Measurements from ENCODE around the gene COL23A1. TPM values are rescaled to one million over a fixed set of nuclear protein-coding genes. Genes with fewer than 3 reads are reported as not detected.
A peak's percentile ranks its signal among the peaks of the same experiment; 100 is the strongest.

Gene COL23A1
- total RNA-seq, 1 donor from 2014 or later: 20.4 TPM

GRCh38 chr5:178363501-178364325 is 226.5 kb downstream of the COL23A1 start:
- DNase-seq (no peak), ATAC-seq (no peak)
- intact Hi-C loops (cut with micrococcal nuclease): no loop called here

- DNase-seq (no peak), ATAC-seq (no peak)
- intact Hi-C loops (cut with micrococcal nuclease): no loop called here
Measured at GRCh38 chr5:178361657-178362445, 228.3 kb downstream of the COL23A1 start.

GRCh38 chr5:178360926-178361235 is 229.3 kb downstream of the COL23A1 start:
- intact Hi-C loops (cut with micrococcal nuclease): no loop called here

GRCh38 chr5:178360222-178360925 is 229.8 kb downstream of the COL23A1 start:
- intact Hi-C loops (cut with micrococcal nuclease): no loop called here
- DNase-seq (no peak), ATAC-seq (no peak)

More at GRCh38 chr5:178360926-178361235, 229.3 kb downstream of the COL23A1 start:
- DNase-seq (no peak), ATAC-seq (no peak)

- intact Hi-C loops (cut with micrococcal nuclease): no loop called here
- ATAC-seq (no peak), DNase-seq (no peak)
Measured at GRCh38 chr5:178359738-178360137, 230.5 kb downstream of the COL23A1 start.

GRCh38 chr5:178357678-178358077 is 232.5 kb downstream of the COL23A1 start:
- intact Hi-C loops (cut with micrococcal nuclease): no loop called here
- no peak for ATAC-seq
- no peak for DNase-seq

- peak; percentile 48 for ATAC-seq
- intact Hi-C loops (cut with micrococcal nuclease): no loop called here
- peak; percentile 60 for DNase-seq
Measured at GRCh38 chr5:178357121-178357521, 233.1 kb downstream of the COL23A1 start.

- ATAC-seq (peak; percentile 82), DNase-seq (peak; percentile 68)
- intact Hi-C loops (cut with micrococcal nuclease): no loop called here
Measured at GRCh38 chr5:178356431-178356872, 233.7 kb downstream of the COL23A1 start.

- DNase-seq (no peak), ATAC-seq (no peak)
- intact Hi-C loops (cut with micrococcal nuclease): no loop called here
Measured at GRCh38 chr5:178355671-178356070, 234.5 kb downstream of the COL23A1 start.

GRCh38 chr5:178353461-178353860 is 236.7 kb downstream of the COL23A1 start:
- ATAC-seq: no peak
- intact Hi-C loops (cut with micrococcal nuclease): no loop called here
- no peak for DNase-seq

GRCh38 chr5:178352035-178352349 is 238.2 kb downstream of the COL23A1 start:
- intact Hi-C loops (cut with micrococcal nuclease): no loop called here
- no peak for ATAC-seq
- no peak for DNase-seq

- no peak for DNase-seq
- intact Hi-C loops (cut with micrococcal nuclease): no loop called here
- no peak for ATAC-seq
Measured at GRCh38 chr5:178351221-178352034, 238.8 kb downstream of the COL23A1 start.

GRCh38 chr5:178350361-178351220 is 239.6 kb downstream of the COL23A1 start:
- intact Hi-C loops (cut with micrococcal nuclease): no loop called here
- DNase-seq (no peak), ATAC-seq (no peak)

GRCh38 chr5:178349625-178350353 is 240.4 kb downstream of the COL23A1 start:
- intact Hi-C loops (cut with micrococcal nuclease): no loop called here
- DNase-seq: no peak
- no peak for ATAC-seq

GRCh38 chr5:178349075-178349511 is 241.1 kb downstream of the COL23A1 start:
- ATAC-seq (no peak), DNase-seq (no peak)
- intact Hi-C loops (cut with micrococcal nuclease): no loop called here

GRCh38 chr5:178348356-178349074 is 241.7 kb downstream of the COL23A1 start:
- intact Hi-C loops (cut with micrococcal nuclease): no loop called here
- no peak for DNase-seq
- ATAC-seq: no peak

GRCh38 chr5:178347956-178348355 is 242.2 kb downstream of the COL23A1 start:
- no peak for ATAC-seq
- intact Hi-C loops (cut with micrococcal nuclease): no loop called here
- DNase-seq: no peak

Data from left ventricle myocardium superior (tissue), 1 donor.